ENCODE data around the gene CHD9NB.
A peak's percentile ranks its signal among the peaks of the same experiment; 100 is the strongest.
"Not testable (repeated sequence)": the region's sequence is repeated elsewhere in the genome, so short reads cannot be mapped to it uniquely, and the experiment has no call there.

The CHD9NB gene

DNA sequence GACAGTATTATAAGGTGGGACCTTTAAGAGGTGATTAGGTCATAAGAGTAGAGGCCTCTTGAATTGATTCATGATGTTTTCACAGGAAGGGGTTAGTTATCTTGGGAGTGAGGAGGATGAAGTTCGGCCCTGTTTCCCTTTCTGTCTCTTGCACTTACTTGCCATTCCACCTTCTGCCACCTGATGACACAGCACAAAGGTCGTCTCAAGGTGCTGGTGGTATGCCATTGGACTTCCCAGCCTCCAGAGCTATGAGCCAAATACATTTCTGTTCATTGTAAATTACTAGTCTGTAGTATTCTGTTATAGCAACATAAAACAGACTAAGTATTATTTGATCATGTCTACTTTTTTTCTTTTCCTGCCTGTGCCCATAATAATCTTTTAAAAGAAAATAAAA lies 25.6 kb upstream of the CHD9NB start:
- H3K9me3 ChIP-seq: no peaks in the 10 kb centered on the region
- no peak overlapping the region for H3K27ac ChIP-seq
- H3K36me3 ChIP-seq: no peaks in the 10 kb centered on the region
- no peaks in the 10 kb centered on the region for H3K4me1 ChIP-seq (ENCODE audit: control insufficient read depth in 1 of 2, insufficient read depth in 1 of 2, low read depth in 1 of 2, low read length in 1 of 2)
- no peaks in the 10 kb centered on the region for H3K27me3 ChIP-seq
- H3K4me3 ChIP-seq (ENCODE audit: low read depth in 1 of 2, low read length in 1 of 2): no peak overlapping the region
- TF ChIP-seq, protein P1, sequence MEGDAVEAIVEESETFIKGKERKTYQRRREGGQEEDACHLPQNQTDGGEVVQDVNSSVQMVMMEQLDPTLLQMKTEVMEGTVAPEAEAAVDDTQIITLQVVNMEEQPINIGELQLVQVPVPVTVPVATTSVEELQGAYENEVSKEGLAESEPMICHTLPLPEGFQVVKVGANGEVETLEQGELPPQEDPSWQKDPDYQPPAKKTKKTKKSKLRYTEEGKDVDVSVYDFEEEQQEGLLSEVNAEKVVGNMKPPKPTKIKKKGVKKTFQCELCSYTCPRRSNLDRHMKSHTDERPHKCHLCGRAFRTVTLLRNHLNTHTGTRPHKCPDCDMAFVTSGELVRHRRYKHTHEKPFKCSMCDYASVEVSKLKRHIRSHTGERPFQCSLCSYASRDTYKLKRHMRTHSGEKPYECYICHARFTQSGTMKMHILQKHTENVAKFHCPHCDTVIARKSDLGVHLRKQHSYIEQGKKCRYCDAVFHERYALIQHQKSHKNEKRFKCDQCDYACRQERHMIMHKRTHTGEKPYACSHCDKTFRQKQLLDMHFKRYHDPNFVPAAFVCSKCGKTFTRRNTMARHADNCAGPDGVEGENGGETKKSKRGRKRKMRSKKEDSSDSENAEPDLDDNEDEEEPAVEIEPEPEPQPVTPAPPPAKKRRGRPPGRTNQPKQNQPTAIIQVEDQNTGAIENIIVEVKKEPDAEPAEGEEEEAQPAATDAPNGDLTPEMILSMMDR (IDR thresholded peaks at IDR 0.05): no peak

DNA sequence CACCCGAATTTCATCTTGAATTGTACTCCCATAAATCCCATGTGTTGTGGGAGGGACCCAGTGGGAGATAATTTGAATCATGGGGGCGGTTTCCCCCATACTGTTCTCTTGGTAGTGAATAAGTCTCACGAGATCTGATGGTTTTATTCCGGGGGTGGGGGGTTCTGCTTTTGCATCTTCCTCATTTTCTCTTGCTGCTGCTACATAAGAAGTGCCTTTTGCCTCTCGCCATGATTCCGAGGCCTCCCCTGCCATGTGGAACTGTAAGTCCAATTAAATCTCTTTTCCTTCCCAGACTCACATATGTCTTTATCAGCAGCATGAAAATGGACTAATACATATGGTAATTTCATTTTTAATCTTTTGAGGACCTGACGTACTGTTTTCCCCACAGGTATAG lies 22.8 kb upstream of the CHD9NB start:
- H3K4me3 ChIP-seq (ENCODE audit: low read depth in 1 of 2, low read length in 1 of 2); H3K27ac ChIP-seq; H3K36me3 ChIP-seq; H3K9me3 ChIP-seq; H3K27me3 ChIP-seq: not testable (repeated sequence)
- peaks cover 5 to 15% of the 10 kb centered on the region in 2 experiments for H3K4me1 ChIP-seq (ENCODE audit: control insufficient read depth in 1 of 2, insufficient read depth in 1 of 2, low read depth in 1 of 2, low read length in 1 of 2)

DNA sequence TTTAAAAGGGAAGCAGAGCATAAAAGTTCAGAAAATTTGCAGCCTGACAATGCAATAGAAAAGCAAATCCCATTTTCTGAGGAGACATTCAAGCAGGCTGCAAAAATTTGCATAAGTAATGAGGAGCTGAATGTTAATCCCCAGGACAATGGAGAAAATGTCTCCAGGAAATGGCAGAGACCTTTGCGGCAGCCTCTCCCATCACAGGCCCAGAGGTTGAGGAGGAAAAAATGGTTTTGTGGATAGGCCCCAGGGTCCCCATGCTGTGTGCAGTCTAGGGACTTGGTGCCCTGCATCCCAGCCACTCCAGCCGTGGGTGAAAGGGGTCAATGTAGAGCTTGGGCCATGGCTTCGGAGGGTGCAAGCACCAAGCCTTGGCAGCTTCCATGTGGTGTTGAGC lies 21.6 kb upstream of the CHD9NB start:
- not testable (repeated sequence) for H3K36me3 ChIP-seq; H3K27ac ChIP-seq; H3K9me3 ChIP-seq; H3K4me3 ChIP-seq (ENCODE audit: low read depth in 1 of 2, low read length in 1 of 2); H3K27me3 ChIP-seq
- peaks cover 5 to 15% of the 10 kb centered on the region in 2 experiments for H3K4me1 ChIP-seq (ENCODE audit: control insufficient read depth in 1 of 2, insufficient read depth in 1 of 2, low read depth in 1 of 2, low read length in 1 of 2)

DNA sequence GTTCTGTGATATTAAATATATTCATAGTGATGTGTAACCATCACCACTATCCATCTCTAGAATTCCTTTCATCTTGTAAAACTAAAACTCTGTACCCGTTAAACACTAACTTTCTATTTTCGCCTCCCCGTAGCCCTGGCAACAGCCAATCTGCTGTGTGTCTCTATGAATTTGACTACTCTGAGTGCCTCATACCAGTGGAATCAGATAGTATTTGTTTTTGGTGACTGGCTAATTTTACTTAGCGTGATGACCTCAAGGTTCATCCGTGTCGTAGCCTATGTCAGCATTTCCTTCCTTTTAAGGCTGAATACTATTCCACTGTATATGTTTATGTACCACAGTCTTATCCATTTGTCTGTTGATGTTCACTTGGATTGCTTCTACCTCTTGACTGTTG lies 20.3 kb upstream of the CHD9NB start:
- H3K4me3 ChIP-seq (ENCODE audit: low read depth in 1 of 2, low read length in 1 of 2): no peak overlapping the region
- H3K9me3 ChIP-seq: no peaks in the 10 kb centered on the region
- H3K27me3 ChIP-seq: no peaks in the 10 kb centered on the region
- H3K27ac ChIP-seq: no peak overlapping the region
- no peaks in the 10 kb centered on the region for H3K36me3 ChIP-seq
- TF ChIP-seq, protein P1 (IDR thresholded peaks at IDR 0.05): no peak
- peaks cover 5 to 20% of the 10 kb centered on the region in 2 experiments for H3K4me1 ChIP-seq (ENCODE audit: control insufficient read depth in 1 of 2, insufficient read depth in 1 of 2, low read depth in 1 of 2, low read length in 1 of 2)

DNA sequence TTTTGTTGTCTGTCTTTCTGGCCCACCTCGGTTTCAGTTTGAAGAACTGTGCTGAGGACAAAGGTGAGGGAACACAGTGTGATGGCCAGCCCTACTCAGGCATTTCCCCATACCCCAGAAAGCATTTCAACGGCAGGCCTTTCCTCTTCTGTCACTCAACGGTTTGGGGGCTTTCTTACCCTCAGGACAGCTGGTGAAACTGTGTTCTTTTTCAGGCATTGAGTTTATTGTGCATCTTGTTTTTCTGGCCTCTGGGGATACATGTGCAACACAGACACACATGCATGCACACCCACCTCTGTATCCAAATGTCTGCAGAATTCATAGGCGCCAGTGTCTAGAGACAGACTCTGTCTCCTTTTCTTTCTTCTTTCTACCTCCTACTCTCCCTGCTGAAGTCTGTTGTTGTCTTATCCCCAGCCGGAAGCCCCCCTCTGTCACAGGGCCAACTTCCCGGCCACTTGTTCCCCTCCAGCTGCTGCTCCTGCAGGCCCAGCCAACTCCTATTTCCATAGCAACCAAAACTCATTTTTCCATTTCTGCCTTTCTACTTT lies 19.1 kb upstream of the CHD9NB start:
- Histone ChIP-seq H3K36me3 (no peaks in the 10 kb centered on the region), H3K27ac (peak overlapping the region; percentile 27), H3K4me1 (ENCODE audit: control insufficient read depth in 1 of 2, insufficient read depth in 1 of 2, low read depth in 1 of 2, low read length in 1 of 2) (peaks cover 5 to 20% of the 10 kb centered on the region in 2 experiments), H3K9me3 (no peaks in the 10 kb centered on the region), H3K4me3 (ENCODE audit: low read depth in 1 of 2, low read length in 1 of 2) (no peak overlapping the region), H3K27me3 (no peaks in the 10 kb centered on the region)
- TF ChIP-seq, protein P1 (IDR thresholded peaks at IDR 0.05): no peak

DNA sequence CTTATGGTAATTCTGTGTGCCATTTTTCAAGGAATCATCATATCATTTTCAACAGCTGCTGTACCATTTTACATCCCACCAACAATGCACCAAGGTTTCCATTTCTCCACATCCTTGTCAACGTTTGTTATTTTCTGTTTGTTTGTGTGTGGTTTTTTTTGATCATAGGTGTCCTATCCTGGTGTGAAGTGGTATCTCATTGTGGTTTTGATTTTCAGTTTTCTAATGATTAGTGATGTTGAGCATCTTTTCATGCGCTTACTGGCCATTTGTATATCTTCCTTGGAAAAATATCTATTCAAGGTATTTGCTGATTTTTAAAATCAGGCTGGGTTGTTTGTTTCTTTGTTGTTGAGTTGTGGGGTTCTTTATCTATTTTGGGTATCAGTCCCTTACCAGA lies 17.1 kb upstream of the CHD9NB start:
- Histone ChIP-seq H3K36me3 (no peaks in the 10 kb centered on the region), H3K4me3 (ENCODE audit: low read depth in 1 of 2, low read length in 1 of 2) (no peak overlapping the region), H3K4me1 (ENCODE audit: control insufficient read depth in 1 of 2, insufficient read depth in 1 of 2, low read depth in 1 of 2, low read length in 1 of 2) (peaks cover 5 to 20% of the 10 kb centered on the region in 2 experiments), H3K27ac (no peak overlapping the region), H3K9me3 (no peaks in the 10 kb centered on the region), H3K27me3 (no peaks in the 10 kb centered on the region)
- TF ChIP-seq, protein P1 (IDR thresholded peaks at IDR 0.05): no peak

DNA sequence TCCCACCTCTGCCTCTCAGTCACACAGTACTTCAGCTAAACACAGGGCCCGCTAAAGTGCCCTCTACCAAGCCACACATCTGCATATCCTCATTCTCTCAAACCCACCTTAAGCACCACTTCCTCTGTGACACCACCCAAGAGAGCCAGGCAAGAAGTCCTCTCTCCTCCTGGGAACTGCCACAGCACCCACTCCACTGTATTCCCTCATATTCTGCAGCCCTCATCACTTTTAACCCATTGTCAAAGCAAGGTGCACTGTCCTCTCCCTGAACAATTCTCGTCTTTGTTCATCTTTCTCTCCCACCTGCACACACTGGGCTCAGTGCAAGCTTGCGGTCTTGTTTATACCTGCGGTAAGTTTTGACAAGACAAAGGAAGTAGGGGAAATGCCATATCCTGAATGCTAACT lies 15.7 kb upstream of the CHD9NB start:
- Histone ChIP-seq H3K27me3 (no peaks in the 10 kb centered on the region), H3K9me3 (no peaks in the 10 kb centered on the region), H3K4me1 (ENCODE audit: control insufficient read depth in 1 of 2, insufficient read depth in 1 of 2, low read depth in 1 of 2, low read length in 1 of 2) (peaks cover 5 to 20% of the 10 kb centered on the region in 2 experiments), H3K36me3 (no peaks in the 10 kb centered on the region), H3K27ac (no peak overlapping the region), H3K4me3 (ENCODE audit: low read depth in 1 of 2, low read length in 1 of 2) (no peak overlapping the region)
- TF ChIP-seq, protein P1 (IDR thresholded peaks at IDR 0.05): no peak

All from neutrophil (primary cell).